Testis (tissue), 2 donors: ENCODE measurements around the gene SLC36A1.

ENCODE experiments used
- POLR2A ChIP-seq: fragments of 450-650 bp; IDR thresholded peaks from one replicate; pipeline ENCODE4 v1.6.1; 2017; ENCODE audit warnings: antibody characterized with exemption, mild to moderate bottlenecking, moderate library complexity
- TF ChIP-seq, protein P1 (sequence below), 3 experiments: fragments of 450-650 bp in 2 of 3; fragments of 200-600 bp in 1 of 3; sonication (generic) in 1 of 3; IDR thresholded peaks; one replicate each; pipeline ENCODE4 v1.5.1; 2016 to 2019; ENCODE audit warnings: antibody characterized with exemption in 3 of 3, mild to moderate bottlenecking in 2 of 3, moderate library complexity in 1 of 3

DNA sequence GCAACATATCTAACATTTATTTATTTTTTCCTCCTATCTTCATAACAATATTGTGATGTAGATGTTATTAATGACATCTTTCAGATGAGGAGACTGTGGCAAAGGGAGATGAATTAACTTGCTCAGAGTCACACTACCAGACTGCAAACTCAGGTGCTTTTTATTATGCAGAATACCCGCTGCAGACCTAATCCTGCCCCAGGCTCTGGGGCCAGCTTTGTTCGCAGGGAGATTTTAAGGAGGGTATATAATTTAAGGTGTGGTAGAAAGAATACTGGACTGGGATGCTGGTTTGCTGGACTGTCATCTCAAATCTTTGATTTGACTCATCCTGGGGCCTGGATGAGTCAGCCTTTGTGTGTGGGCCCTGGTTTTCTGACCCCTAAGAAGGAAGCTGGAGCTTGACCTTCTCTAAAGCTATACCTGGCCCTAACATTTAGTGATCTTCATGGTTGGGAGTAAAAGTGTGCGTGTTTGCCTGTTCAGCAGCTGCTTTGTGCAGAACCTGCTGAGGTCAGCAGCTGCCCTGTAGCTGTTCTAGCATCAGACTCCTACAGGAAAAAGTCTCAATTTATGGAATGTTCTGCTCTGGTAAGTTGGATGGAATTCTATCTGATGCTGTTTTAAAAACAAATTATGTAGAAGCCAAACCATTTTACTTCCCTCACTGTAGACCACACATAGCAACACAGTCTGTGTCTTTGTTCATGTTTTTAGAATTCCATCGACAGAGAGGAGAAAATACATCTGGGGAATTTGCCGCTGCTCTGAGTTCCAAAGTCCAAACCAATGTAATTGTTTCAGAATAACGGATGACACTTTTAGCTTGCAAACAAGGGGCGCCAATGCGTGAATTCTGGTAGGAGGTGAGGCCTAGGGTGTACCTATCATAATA lies 4.5 kb downstream of the SLC36A1 start:
- TF ChIP-seq, protein P1, sequence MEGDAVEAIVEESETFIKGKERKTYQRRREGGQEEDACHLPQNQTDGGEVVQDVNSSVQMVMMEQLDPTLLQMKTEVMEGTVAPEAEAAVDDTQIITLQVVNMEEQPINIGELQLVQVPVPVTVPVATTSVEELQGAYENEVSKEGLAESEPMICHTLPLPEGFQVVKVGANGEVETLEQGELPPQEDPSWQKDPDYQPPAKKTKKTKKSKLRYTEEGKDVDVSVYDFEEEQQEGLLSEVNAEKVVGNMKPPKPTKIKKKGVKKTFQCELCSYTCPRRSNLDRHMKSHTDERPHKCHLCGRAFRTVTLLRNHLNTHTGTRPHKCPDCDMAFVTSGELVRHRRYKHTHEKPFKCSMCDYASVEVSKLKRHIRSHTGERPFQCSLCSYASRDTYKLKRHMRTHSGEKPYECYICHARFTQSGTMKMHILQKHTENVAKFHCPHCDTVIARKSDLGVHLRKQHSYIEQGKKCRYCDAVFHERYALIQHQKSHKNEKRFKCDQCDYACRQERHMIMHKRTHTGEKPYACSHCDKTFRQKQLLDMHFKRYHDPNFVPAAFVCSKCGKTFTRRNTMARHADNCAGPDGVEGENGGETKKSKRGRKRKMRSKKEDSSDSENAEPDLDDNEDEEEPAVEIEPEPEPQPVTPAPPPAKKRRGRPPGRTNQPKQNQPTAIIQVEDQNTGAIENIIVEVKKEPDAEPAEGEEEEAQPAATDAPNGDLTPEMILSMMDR (IDR thresholded peaks at IDR 0.05) = no peak
- TF ChIP-seq POLR2A = no peak
